Loucy (cell line): ENCODE data around the gene ALG14.

Source experiments
- CTCF ChIP-seq: fragments of 200-600 bp; sonication (generic); conservative IDR thresholded peaks from 2 replicates; pipeline ENCODE4 v1.5.1; 2014; ENCODE audit warnings: mild to moderate bottlenecking, antibody characterized with exemption, low read length
- EZH2phosphoT487 ChIP-seq: fragments of 200-600 bp; IDR thresholded peaks from 2 replicates; pipeline ENCODE4 v1.6.1; 2018; ENCODE audit warnings: antibody characterized with exemption, mild to moderate bottlenecking, moderate library complexity, borderline replicate concordance

- TF ChIP-seq CTCF (no peak), EZH2phosphoT487 (no peak)
Observed at GRCh38 chr1:95015076-95015475, 57.7 kb downstream of the ALG14 start.
